IgD-negative memory B cell (primary cell): ENCODE data around the gene TFE3. TPM values are rescaled to one million over a fixed set of nuclear protein-coding genes. Genes with fewer than 3 reads are reported as not detected.
"Not testable (repeated sequence)": the region's sequence is repeated elsewhere in the genome, so short reads cannot be mapped to it uniquely, and the experiment has no call there.

Experiments used
- H3K27ac Mint-ChIP-seq, 3 donors: one replicate each; pipeline ENCODE4 v1.8.0; 2020 to 2022; ENCODE audit warnings: mild to moderate bottlenecking in 3 of 3, mixed read lengths in 3 of 3, moderate library complexity in 1 of 3
- H3K27me3 Mint-ChIP-seq: one replicate; pipeline ENCODE4 v1.8.0; 2021; ENCODE audit warnings: mixed read lengths
- H3K36me3 Mint-ChIP-seq: one replicate; pipeline ENCODE4 v1.8.0; 2020; ENCODE audit warnings: mild to moderate bottlenecking, mixed read lengths
- H3K4me1 Mint-ChIP-seq, 3 donors: one replicate each; pipeline ENCODE4 v1.8.0; 2020 to 2022; ENCODE audit warnings: mixed read lengths in 3 of 3, mild to moderate bottlenecking in 1 of 3
- H3K4me3 Mint-ChIP-seq, 4 donors: one replicate each; pipeline ENCODE4 v1.8.0; 2020 to 2022; ENCODE audit warnings: mild to moderate bottlenecking in 4 of 4, mixed read lengths in 4 of 4, moderate library complexity in 3 of 4
- H3K9me3 Mint-ChIP-seq, 3 donors: one replicate each; pipeline ENCODE4 v1.8.0; 2020 to 2021; ENCODE audit warnings: mixed read lengths in 3 of 3, mild to moderate bottlenecking in 1 of 3
- polyA plus RNA-seq: library from polyadenylated mRNA; unstranded; fragments of 300-500 nt; fragmentation: Illumina TruSeq; gene quantifications from one replicate; pipeline ENCODE4 v1.2.3, GENCODE V29; 2021

Gene TFE3
- polyA plus RNA-seq, 1 donor from 2014 or later: 6.7 TPM

- Mint-ChIP-seq H3K4me1 (peaks cover 5 to 23% (median 8%) of the 10 kb centered on the region in 3 donors), H3K36me3 (no peaks in the 10 kb centered on the region), H3K27me3 (peaks cover 1% of the 10 kb centered on the region), H3K9me3 (no peaks in the 10 kb centered on the region), H3K4me3 (peak overlapping the region in 1 of 4 donors; percentile 98), H3K27ac (peak overlapping the region in 2 of 3 donors; percentile 39 to 99)
Observed at GRCh38 chrX:49000636-49001035, 42.5 kb downstream of the TFE3 start.

GRCh38 chrX:48999030-48999429 is 44.1 kb downstream of the TFE3 start:
- Mint-ChIP-seq H3K27me3 (peaks cover 1% of the 10 kb centered on the region), H3K36me3 (no peaks in the 10 kb centered on the region), H3K4me1 (peaks cover 5 to 23% (median 8%) of the 10 kb centered on the region in 3 donors), H3K4me3 (no peak overlapping the region), H3K27ac (peak overlapping the region in 1 of 3 donors; percentile 91), H3K9me3 (no peaks in the 10 kb centered on the region)

- H3K27me3 Mint-ChIP-seq: peaks cover 4% of the 10 kb centered on the region
- H3K9me3 Mint-ChIP-seq: no peaks in the 10 kb centered on the region
- peaks cover 5 to 23% (median 6%) of the 10 kb centered on the region in 3 donors for H3K4me1 Mint-ChIP-seq
- no peaks in the 10 kb centered on the region for H3K36me3 Mint-ChIP-seq
- peak overlapping the region in 1 of 4 donors; percentile 17 for H3K4me3 Mint-ChIP-seq
- no peak overlapping the region for H3K27ac Mint-ChIP-seq
Observed at GRCh38 chrX:48998391-48998790, 44.8 kb downstream of the TFE3 start.

- Mint-ChIP-seq H3K4me3 (no peak overlapping the region), H3K4me1 (peaks cover 5 to 23% (median 6%) of the 10 kb centered on the region in 3 donors), H3K27me3 (peaks cover 4% of the 10 kb centered on the region), H3K36me3 (no peaks in the 10 kb centered on the region), H3K9me3 (no peaks in the 10 kb centered on the region), H3K27ac (peak overlapping the region in 1 of 3 donors; percentile 53)
Observed at GRCh38 chrX:48997865-48998264, 45.3 kb downstream of the TFE3 start.

GRCh38 chrX:48997455-48997854 is 45.7 kb downstream of the TFE3 start:
- peaks cover 4% of the 10 kb centered on the region for H3K27me3 Mint-ChIP-seq

GRCh38 chrX:48996969-48997368 is 46.2 kb downstream of the TFE3 start:
- Mint-ChIP-seq H3K36me3 (no peaks in the 10 kb centered on the region), H3K27ac (no peak overlapping the region), H3K4me3 (peak overlapping the region in 1 of 4 donors; percentile 10), H3K4me1 (peaks cover 5 to 15% (median 6%) of the 10 kb centered on the region in 3 donors), H3K27me3 (peaks cover 4% of the 10 kb centered on the region), H3K9me3 (no peaks in the 10 kb centered on the region)

More at GRCh38 chrX:48997455-48997854, 45.7 kb downstream of the TFE3 start:
- Mint-ChIP-seq H3K9me3 (no peaks in the 10 kb centered on the region), H3K4me3 (no peak overlapping the region), H3K36me3 (no peaks in the 10 kb centered on the region), H3K27ac (no peak overlapping the region), H3K4me1 (peaks cover 5 to 20% (median 6%) of the 10 kb centered on the region in 3 donors)

GRCh38 chrX:48992341-48992740 is 50.8 kb downstream of the TFE3 start:
- no peaks in the 10 kb centered on the region for H3K36me3 Mint-ChIP-seq
- H3K9me3 Mint-ChIP-seq: no peaks in the 10 kb centered on the region
- peaks cover 0 to 4% (median 0%) of the 10 kb centered on the region in 3 donors for H3K4me1 Mint-ChIP-seq
- H3K4me3 Mint-ChIP-seq: no peak overlapping the region
- no peak overlapping the region for H3K27ac Mint-ChIP-seq
- H3K27me3 Mint-ChIP-seq: peaks cover 4% of the 10 kb centered on the region

GRCh38 chrX:48989483-48989882 is 53.7 kb downstream of the TFE3 start:
- H3K27ac Mint-ChIP-seq: no peak overlapping the region
- H3K27me3 Mint-ChIP-seq: peaks cover 3% of the 10 kb centered on the region
- no peaks in the 10 kb centered on the region for H3K9me3 Mint-ChIP-seq
- no peak overlapping the region for H3K4me3 Mint-ChIP-seq
- H3K36me3 Mint-ChIP-seq: no peaks in the 10 kb centered on the region
- H3K4me1 Mint-ChIP-seq: no peaks in the 10 kb centered on the region

GRCh38 chrX:48983896-48984295 is 59.3 kb downstream of the TFE3 start:
- Mint-ChIP-seq H3K4me1 (no peaks in the 10 kb centered on the region), H3K27ac (no peak overlapping the region), H3K36me3 (peaks cover 4% of the 10 kb centered on the region), H3K4me3 (no peak overlapping the region), H3K27me3 (no peaks in the 10 kb centered on the region), H3K9me3 (no peaks in the 10 kb centered on the region)

- Mint-ChIP-seq H3K9me3 (no peaks in the 10 kb centered on the region), H3K4me1 (no peaks in the 10 kb centered on the region), H3K4me3 (peak overlapping the region in 1 of 4 donors; percentile 32), H3K27ac (no peak overlapping the region), H3K27me3 (no peaks in the 10 kb centered on the region), H3K36me3 (peaks cover 4% of the 10 kb centered on the region)
Observed at GRCh38 chrX:48983081-48983480, 60.1 kb downstream of the TFE3 start.

- no peaks in the 10 kb centered on the region for H3K27me3 Mint-ChIP-seq
- H3K9me3 Mint-ChIP-seq: no peaks in the 10 kb centered on the region
- H3K36me3 Mint-ChIP-seq: peaks cover 4% of the 10 kb centered on the region
- no peak overlapping the region for H3K27ac Mint-ChIP-seq
- H3K4me3 Mint-ChIP-seq: no peak overlapping the region
- no peaks in the 10 kb centered on the region for H3K4me1 Mint-ChIP-seq
Observed at GRCh38 chrX:48981178-48981577, 62.0 kb downstream of the TFE3 start.

GRCh38 chrX:48980341-48980740 is 62.8 kb downstream of the TFE3 start:
- not testable (repeated sequence) for H3K36me3 Mint-ChIP-seq, H3K9me3 Mint-ChIP-seq, H3K27me3 Mint-ChIP-seq, H3K4me1 Mint-ChIP-seq, H3K4me3 Mint-ChIP-seq
- H3K27ac Mint-ChIP-seq: peak overlapping the region in 1 of 3 donors; percentile 11

Other genes starting within 250 kb of the TFE3 start
- gene HDAC6, start 241.3 kb downstream of the TFE3 start, polyA plus RNA-seq: 20.1 TPM
- not detected for gene ERAS, start 216.8 kb downstream of the TFE3 start, polyA plus RNA-seq
- gene PCSK1N, start 207.7 kb downstream of the TFE3 start, polyA plus RNA-seq: 0.51 TPM
- 90.3 TPM for gene TIMM17B, start 145.6 kb downstream of the TFE3 start, polyA plus RNA-seq
- 99.8 TPM for gene PQBP1, start 145.4 kb downstream of the TFE3 start, polyA plus RNA-seq
- 9.6 TPM for gene SLC35A2, start 131.7 kb downstream of the TFE3 start, polyA plus RNA-seq
- gene PIM2, start 124.3 kb downstream of the TFE3 start, polyA plus RNA-seq: 216 TPM
- 30.2 TPM for gene OTUD5, start 85.8 kb downstream of the TFE3 start, polyA plus RNA-seq
- gene KCND1, start 71.5 kb downstream of the TFE3 start, polyA plus RNA-seq: 0.13 TPM
- 22.5 TPM for gene GRIPAP1, start 41.1 kb downstream of the TFE3 start, polyA plus RNA-seq
- gene CCDC120, start 15.6 kb upstream of the TFE3 start, polyA plus RNA-seq: 1.2 TPM
- 37.6 TPM for gene PRAF2, start 30.6 kb upstream of the TFE3 start, polyA plus RNA-seq
- gene WDR45, start 36.5 kb upstream of the TFE3 start, polyA plus RNA-seq: 58.3 TPM
- gene GPKOW, start 80.4 kb upstream of the TFE3 start, polyA plus RNA-seq: 27.3 TPM
- 0.49 TPM for gene MAGIX, start 119.4 kb upstream of the TFE3 start, polyA plus RNA-seq
- 292 TPM for gene PLP2, start 128.5 kb upstream of the TFE3 start, polyA plus RNA-seq
- 9.5 TPM for gene PRICKLE3, start 143.0 kb upstream of the TFE3 start, polyA plus RNA-seq
- 1.1 TPM for gene SYP, start 156.8 kb upstream of the TFE3 start, polyA plus RNA-seq
- not detected for gene CACNA1F, start 190.0 kb upstream of the TFE3 start, polyA plus RNA-seq
- gene CCDC22, start 192.1 kb upstream of the TFE3 start, polyA plus RNA-seq: 24.3 TPM
- gene FOXP3, start 221.4 kb upstream of the TFE3 start, polyA plus RNA-seq: 0.09 TPM
- 3.1 TPM for gene PPP1R3F, start 226.4 kb upstream of the TFE3 start, polyA plus RNA-seq